LNCaP clone FGC (cell line): ENCODE data around the gene C2orf92.
A peak's percentile ranks its signal among the peaks of the same experiment; 100 is the strongest.

Source experiments
- DNase-seq: peaks from one replicate; pipeline ENCODE4 v3.0.0-alpha.2; 2011; ENCODE audit warnings: low read depth
- H3K4me3 ChIP-seq: 2 replicates; pipeline ENCODE4 v1.5.1; 2011; ENCODE audit warnings: mild to moderate bottlenecking, low read depth, low read length, control low read depth
- CTCF ChIP-seq: IDR thresholded peaks from 2 replicates; pipeline ENCODE4 v1.5.1; 2012; ENCODE audit warnings: mild to moderate bottlenecking; ENCODE audit not compliant: control insufficient read depth, insufficient read depth; ENCODE audit errors: extremely low read depth

C2orf92 gene

GRCh38 chr2:97697252-97698235, 28.0 kb downstream of the C2orf92 start:
- no peak overlapping the region for H3K4me3 ChIP-seq
- DNase-seq: peak; percentile 34
- peak; percentile 84 for TF ChIP-seq CTCF

GRCh38 chr2:97698530-97698929, 29.0 kb downstream of the C2orf92 start:
- no peak overlapping the region for H3K4me3 ChIP-seq
- TF ChIP-seq CTCF: no peak
- no peak for DNase-seq

GRCh38 chr2:97699765-97700444, 30.4 kb downstream of the C2orf92 start:
- TF ChIP-seq CTCF: peak; percentile 62
- no peak for DNase-seq
- H3K4me3 ChIP-seq: no peak overlapping the region

GRCh38 chr2:97701186-97701585, 31.7 kb downstream of the C2orf92 start:
- no peak for TF ChIP-seq CTCF
- H3K4me3 ChIP-seq: no peak overlapping the region
- no peak for DNase-seq

- no peak overlapping the region for H3K4me3 ChIP-seq
- no peak for TF ChIP-seq CTCF
- no peak for DNase-seq
Measured at GRCh38 chr2:97701851-97702465, 32.4 kb downstream of the C2orf92 start.

GRCh38 chr2:97702731-97703470, 33.4 kb downstream of the C2orf92 start:
- H3K4me3 ChIP-seq: no peak overlapping the region
- TF ChIP-seq CTCF: no peak
- DNase-seq: no peak
